Measurements from ENCODE around the gene UBAC2. TPM values are rescaled to one million over a fixed set of nuclear protein-coding genes. Genes with fewer than 3 reads are reported as not detected.
A peak's percentile ranks its signal among the peaks of the same experiment; 100 is the strongest.
"Not testable (repeated sequence)": the region's sequence is repeated elsewhere in the genome, so short reads cannot be mapped to it uniquely, and the experiment has no call there.

Gene UBAC2
- total and polyA plus RNA-seq, 9 donors: 38.7 to 87.5 (median 48.0) TPM

DNA sequence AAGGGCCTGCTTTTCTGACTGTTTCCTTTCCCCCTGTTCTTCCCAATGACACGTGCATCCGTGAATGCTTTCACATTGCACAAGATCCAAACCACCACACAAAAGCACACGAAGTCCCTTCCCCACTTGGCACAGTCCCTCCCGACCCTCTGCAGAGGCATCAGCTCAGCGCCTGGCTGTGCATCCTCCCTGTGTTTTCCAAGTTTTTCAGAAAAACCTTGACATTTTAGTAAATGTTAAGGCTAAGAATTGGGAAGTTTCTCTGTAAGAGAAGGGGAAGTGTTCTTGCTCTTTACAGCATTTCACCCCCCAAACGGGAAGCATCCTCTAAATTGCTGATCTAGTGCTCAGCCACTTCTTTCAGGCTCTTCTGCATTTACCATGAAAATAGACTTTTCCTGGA lies 206.1 kb downstream of the UBAC2 start:
- Histone ChIP-seq H3K27me3 (no peaks in the 10 kb centered on the region), H3K4me1 (ENCODE audit: insufficient read depth) (peaks cover 7% of the 10 kb centered on the region), H3K9me3 (no peaks in the 10 kb centered on the region), H3K36me3 (no peaks in the 10 kb centered on the region), H3K27ac (peak overlapping the region; percentile 20 to 67), H3K4me3 (no peak overlapping the region)
- TF ChIP-seq, protein P1, sequence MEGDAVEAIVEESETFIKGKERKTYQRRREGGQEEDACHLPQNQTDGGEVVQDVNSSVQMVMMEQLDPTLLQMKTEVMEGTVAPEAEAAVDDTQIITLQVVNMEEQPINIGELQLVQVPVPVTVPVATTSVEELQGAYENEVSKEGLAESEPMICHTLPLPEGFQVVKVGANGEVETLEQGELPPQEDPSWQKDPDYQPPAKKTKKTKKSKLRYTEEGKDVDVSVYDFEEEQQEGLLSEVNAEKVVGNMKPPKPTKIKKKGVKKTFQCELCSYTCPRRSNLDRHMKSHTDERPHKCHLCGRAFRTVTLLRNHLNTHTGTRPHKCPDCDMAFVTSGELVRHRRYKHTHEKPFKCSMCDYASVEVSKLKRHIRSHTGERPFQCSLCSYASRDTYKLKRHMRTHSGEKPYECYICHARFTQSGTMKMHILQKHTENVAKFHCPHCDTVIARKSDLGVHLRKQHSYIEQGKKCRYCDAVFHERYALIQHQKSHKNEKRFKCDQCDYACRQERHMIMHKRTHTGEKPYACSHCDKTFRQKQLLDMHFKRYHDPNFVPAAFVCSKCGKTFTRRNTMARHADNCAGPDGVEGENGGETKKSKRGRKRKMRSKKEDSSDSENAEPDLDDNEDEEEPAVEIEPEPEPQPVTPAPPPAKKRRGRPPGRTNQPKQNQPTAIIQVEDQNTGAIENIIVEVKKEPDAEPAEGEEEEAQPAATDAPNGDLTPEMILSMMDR (IDR thresholded peaks at IDR 0.05): no peak
- TF ChIP-seq POLR2A (IDR thresholded peaks at IDR 0.05) (no peak), EP300 (IDR thresholded peaks at IDR 0.05) (no peak)
- intact Hi-C loops (cut with DNase I): no loop called here
- WGBS, 3 donors: 3 to 13% (median 4%) methylated on average over 6 of the region's 6 CpGs
- DNase-seq: peak; percentile 66 to 82 (median 72)

DNA sequence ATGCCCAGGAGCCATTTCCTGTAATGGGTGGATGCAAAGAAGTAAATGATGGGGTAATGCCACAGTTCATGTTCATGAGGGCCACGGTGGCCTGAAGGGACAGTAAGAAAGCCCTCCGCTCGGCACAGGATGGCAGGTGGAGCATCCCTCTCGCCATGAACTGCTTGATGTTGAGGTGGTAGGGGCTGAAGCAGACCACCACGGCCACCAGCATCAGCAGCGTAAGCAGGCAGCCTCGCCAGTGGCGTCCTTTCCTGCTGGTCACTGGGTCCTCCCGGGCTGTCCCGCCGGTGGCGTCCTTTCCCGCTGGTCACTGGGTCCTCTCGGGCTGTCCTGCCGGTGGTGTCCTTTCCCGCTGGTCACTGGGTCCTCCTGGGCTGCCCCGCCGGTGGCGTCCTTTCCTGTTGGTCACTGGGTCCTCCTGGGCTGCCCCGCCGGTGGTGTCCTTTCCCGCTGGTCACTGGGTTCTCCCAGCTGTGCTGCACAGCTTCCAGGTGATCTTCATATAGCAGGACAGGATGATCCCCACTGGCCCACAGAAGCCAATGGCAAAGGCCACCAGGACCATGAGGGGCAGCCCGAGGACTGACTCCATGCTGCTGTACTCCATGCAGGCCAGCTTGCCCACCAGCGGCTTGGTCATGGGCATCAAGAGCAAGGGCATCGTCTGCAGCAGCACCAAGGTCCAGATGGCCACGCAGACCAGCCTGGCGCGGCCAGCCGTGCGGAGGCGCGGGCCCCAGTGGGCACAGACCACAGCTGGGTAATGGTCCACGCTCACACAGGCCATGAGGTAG lies 207.4 kb downstream of the UBAC2 start:
- DNase-seq: peak in 1 of 5 donors; percentile 35
- H3K4me1 ChIP-seq (ENCODE audit: insufficient read depth): peaks cover 7% of the 10 kb centered on the region
- H3K27me3 ChIP-seq: no peaks in the 10 kb centered on the region
- TF ChIP-seq EP300 (IDR thresholded peaks at IDR 0.05) (no peak), POLR2A (IDR thresholded peaks at IDR 0.05) (no peak)
- TF ChIP-seq, protein P1 (IDR thresholded peaks at IDR 0.05): no peak
- 86 to 98% (median 87%) methylated on average over 32 to 33 of the region's 33 CpGs for WGBS, 3 donors
- H3K9me3 ChIP-seq: no peaks in the 10 kb centered on the region
- H3K27ac ChIP-seq: peak overlapping the region in 1 of 2 donors; percentile 67
- H3K4me3 ChIP-seq: no peak overlapping the region
- intact Hi-C loops (cut with DNase I): no loop called here
- no peaks in the 10 kb centered on the region for H3K36me3 ChIP-seq

DNA sequence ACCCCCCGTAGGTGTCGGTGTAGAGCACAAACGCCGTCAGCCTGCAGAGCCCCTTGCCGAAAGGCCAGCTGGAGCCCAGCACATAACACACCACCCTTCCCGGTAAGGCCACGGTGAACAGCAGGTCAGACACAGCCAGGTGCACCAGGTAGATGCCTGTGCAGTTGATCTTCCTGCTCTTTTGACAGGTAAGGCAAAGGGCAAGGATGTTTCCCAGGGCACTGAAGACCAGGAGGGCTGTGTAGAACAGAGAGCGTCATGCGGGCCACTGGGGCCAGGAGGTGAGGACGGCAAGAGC lies 208.0 kb downstream of the UBAC2 start:
- Histone ChIP-seq H3K27ac (no peak overlapping the region), H3K9me3 (no peaks in the 10 kb centered on the region), H3K27me3 (no peaks in the 10 kb centered on the region), H3K36me3 (no peaks in the 10 kb centered on the region), H3K4me1 (ENCODE audit: insufficient read depth) (peaks cover 7% of the 10 kb centered on the region), H3K4me3 (no peak overlapping the region)
- intact Hi-C loops (cut with DNase I): no loop called here
- TF ChIP-seq, protein P1 (IDR thresholded peaks at IDR 0.05): no peak
- TF ChIP-seq EP300 (IDR thresholded peaks at IDR 0.05) (no peak), POLR2A (IDR thresholded peaks at IDR 0.05) (no peak)
- WGBS, 3 donors: 96 to 97% (median 97%) methylated on average over 9 to 10 of the region's 10 CpGs
- no peak for DNase-seq

DNA sequence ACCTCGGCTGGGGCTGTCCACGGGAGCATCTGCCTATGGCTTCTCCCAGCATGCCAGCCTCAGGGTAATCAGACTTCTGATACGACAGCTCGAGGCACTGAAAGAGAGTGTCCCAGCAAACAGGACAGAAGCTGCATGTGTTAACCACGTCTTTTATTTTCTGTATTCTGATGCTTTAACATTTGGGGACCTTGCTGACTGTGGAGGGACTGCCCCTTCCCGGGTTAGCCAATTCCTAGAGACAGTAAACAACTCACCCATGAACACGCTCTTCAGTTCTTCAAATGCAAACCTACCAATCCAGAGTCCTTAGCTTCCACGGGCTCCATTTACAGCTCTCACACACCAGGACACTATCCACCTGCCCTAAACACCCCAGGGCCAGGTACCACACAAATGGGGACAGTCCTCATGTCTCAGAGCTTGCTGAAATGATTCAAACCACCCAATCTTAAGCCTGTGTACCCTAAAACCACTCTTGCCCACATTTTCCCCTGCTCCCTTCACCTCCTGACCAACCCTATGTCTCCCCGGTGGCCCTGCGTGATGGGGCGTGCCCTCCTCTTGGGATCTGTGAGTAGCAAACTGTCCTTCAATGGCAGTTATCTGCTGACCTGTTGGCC lies 208.9 kb downstream of the UBAC2 start:
- H3K27me3 ChIP-seq; H3K4me3 ChIP-seq; intact Hi-C loops (cut with DNase I); H3K27ac ChIP-seq; H3K36me3 ChIP-seq; H3K9me3 ChIP-seq: not testable (repeated sequence)
- WGBS, 3 donors: 87 to 91% (median 89%) methylated on average over 11 of the region's 11 CpGs
- peaks cover 15% of the 10 kb centered on the region for H3K4me1 ChIP-seq (ENCODE audit: insufficient read depth)
- peak in 1 of 5 donors; percentile 20 for DNase-seq

DNA sequence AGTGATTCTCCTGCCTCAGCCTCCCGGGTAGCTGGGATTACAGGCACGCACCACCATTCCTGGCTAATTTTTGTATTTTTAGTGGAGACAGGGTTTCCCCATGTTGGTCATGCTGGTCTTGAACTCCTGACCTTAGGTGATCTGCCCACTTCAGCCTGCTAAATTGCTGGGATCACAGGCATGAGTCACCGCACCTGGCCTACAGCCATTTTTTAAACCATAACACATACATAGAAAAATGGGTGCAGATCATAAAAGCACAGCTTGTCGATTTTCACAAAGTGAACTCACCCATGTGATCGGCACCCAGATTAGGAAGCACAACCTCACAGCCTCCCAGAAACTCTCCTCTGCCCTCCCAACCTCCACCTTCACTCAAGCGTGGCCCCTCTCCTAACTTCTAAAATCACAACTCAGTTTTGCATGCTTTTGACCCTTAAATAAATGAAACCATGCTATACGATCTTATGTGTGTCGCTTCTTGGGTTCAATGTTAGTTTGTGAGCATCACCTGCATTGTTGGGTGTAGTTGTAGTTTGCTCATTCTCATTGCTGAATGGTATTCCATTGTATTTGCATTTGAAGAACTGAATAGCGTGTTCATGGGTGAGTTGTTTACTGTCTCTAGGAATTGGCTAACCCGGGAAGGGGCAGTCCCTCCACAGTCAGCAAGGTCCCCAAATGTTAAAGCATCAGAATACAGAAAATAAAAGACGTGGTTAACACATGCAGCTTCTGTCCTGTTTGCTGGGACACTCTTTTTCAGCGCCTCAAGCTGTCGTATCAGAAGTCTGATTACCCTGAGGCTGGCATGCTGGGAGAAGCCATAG lies 210.2 kb downstream of the UBAC2 start:
- H3K9me3 ChIP-seq; intact Hi-C loops (cut with DNase I); H3K27ac ChIP-seq; H3K36me3 ChIP-seq; H3K27me3 ChIP-seq; H3K4me3 ChIP-seq: not testable (repeated sequence)
- H3K4me1 ChIP-seq (ENCODE audit: insufficient read depth): peaks cover 16% of the 10 kb centered on the region
- DNase-seq: peak in 1 of 5 donors; percentile 13
- WGBS, 3 donors: 86 to 90% (median 87%) methylated on average over 13 of the region's 13 CpGs
